GM18517 (cell line): ENCODE results near the gene NPPB.

Experiments used
- ATAC-seq: cut with Tn5 transposase; IDR thresholded peaks from one replicate; pipeline ENCODE4 v1.9.1; 2021; ENCODE audit warnings: mild to moderate bottlenecking, moderate library complexity; ENCODE audit not compliant: unreplicated experiment

The NPPB gene

DNA sequence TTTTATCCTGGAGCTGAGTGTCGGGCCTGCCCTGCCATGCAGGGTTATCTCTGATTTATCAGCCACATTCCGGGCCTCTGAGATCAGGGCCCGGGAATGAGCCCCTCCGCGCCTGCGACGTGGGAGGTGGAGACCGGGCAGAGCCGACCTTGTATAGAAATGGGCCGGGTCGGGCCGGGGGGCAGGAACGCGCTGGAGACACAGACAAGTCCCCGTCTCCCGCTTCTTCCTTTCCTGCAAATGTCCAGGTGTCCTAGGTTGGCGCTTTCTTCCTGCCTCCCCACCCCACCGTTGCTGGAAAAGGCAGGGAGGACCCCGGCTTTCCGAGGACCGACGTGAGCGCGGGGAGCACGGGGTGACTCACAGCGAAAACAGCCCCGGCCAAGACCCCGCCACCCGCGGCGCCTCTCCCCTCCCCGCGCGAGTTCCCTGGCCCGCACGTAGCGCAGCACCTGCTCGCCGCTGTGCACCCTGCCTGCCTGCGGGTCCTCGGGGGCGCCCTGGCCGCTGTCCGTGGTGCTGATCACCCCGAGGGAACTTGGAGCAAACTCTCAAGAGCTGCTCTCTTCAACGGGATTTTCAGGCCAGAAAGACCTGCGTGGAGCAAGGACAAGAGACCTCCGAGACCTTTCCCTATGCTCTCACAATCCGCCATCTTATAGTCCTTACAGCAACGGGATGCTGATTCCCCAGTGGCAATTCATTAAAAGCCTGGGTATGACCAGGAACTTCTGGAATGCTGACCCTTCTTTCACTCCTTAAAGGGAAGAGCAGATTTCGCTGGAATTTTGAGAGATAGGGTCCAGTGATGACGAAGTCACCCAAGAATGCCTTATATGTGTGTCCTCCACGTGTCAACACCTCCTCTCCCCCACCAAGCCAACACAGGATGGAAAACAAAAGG lies 475 bp upstream of the NPPB start:
- ATAC-seq, result no peak

DNA sequence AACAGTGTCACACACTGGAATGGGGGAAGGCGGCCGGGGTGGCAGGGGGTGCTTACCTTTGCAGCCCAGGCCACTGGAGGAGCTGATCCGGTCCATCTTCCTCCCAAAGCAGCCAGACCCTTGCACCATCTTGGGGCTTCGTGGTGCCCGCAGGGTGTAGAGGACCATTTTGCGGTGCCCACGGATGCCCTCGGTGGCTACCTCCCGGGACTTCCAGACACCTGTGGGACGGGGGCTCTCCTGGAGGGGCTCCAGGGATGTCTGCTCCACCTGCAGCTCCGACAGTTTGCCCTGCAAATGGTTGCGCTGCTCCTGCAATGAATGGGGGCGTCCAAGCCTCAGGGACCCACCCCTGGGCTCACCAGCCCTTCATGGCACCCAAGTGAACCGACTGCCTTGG lies 587 bp downstream of the NPPB start:
- ATAC-seq, result no peak

DNA sequence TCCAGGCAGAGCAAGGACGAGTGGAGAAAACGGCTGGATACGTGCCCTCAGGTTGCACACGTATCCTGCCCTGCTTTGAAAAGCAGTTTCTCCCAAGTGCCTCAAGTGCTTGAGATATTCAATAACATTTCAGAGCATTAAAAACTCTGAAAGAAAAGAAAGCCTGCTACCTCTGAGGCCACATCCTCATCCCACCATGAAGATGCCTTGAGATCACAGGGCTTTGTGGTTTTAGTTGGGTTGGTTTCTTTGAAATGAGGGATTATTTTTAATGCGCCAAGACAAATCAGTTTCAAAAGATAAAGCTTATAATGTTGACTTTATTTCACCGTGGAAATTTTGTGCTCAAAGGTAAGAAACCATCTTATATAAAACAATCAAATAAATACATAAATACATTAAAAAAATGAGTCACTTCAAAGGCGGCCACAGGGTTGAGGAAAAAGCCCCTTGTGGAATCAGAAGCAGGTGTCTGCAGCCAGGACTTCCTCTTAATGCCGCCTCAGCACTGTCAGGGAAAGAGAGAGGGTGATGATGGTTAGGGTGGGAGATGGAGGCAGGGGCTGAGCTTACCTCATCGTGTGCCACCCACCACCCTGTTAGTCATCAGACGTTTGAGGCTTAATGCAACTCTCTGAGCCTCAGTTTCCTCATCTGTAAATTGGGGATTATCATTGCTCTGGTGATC lies 1.4 kb downstream of the NPPB start:
- ATAC-seq, result no peak

DNA sequence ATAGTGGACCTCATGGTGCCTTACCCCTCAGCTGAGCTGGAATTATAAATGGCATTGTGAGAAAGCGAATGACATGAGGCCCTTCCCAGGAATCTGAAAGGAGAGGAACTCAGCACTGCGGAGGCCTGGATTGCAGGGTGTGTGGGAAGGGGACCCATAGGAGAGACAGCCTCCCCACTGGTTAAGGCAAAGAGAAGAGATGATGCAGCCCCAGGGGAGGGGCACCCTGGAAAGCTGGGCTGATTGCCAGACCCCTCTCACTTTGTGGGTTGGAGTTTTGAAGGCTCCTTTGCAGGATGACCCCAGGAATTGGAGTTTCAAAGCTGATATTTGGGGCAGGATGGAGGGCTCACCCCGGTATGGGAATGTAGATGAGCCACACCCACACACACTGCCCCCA lies 2.0 kb downstream of the NPPB start:
- ATAC-seq, result no peak

DNA sequence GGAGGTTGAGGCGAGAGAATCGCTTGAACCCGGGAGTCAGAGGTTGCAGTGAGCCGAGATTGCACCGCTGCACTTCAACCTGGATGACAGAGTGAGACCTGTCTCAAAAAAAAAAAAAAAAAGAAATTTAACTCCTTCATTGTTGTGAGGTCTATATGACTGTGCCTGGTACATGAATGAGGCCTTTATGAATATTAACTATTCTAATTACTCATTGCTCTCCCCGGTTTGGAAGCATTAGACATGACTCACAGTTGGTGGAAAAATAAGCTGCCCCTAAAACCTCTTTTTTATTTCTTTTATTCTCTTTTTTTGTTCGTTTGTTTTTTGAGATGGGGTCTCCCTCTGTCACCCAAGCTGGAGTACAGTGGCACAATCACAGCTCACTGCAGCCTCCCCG lies 3.3 kb downstream of the NPPB start:
- ATAC-seq, result no peak

DNA sequence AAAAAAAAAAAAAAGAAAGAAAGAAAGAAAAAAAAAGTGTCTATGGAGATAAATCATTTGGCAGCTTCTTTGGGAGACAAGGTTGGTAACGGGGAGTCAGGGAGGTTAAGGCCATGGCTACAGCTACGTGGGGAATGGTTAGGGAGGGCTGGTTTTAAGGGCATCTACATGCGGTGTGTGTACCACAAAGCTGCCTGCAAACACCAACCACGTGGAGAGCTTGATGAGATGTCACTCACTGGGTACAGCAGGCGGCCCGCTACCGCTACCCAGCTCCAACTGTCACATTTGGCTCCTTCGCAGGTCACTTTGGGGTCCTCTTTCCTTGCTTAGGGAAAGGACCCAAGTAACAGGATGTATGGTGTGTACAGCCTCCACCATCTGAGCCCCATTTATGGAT lies 4.2 kb downstream of the NPPB start:
- ATAC-seq, result no peak

DNA sequence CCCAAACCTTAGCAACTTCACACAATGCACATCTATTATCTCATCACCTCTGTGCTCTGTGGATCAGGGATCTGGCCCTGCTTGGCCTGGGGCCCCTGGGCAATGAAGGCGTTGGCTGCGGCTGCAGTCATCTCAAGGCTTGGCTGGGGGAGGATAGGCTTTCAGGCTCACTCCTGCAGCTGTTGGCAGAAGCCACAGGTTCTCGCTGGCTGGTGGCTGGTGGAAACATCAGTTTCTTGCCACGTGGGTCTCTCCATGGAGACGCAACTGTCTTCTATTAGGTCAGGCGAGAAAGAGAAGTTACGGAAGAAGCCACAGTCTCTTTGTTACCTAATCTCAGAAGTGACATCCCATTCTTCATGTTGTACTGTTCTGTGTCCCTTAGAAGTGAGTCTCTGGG lies 7.6 kb downstream of the NPPB start:
- ATAC-seq, result no peak

DNA sequence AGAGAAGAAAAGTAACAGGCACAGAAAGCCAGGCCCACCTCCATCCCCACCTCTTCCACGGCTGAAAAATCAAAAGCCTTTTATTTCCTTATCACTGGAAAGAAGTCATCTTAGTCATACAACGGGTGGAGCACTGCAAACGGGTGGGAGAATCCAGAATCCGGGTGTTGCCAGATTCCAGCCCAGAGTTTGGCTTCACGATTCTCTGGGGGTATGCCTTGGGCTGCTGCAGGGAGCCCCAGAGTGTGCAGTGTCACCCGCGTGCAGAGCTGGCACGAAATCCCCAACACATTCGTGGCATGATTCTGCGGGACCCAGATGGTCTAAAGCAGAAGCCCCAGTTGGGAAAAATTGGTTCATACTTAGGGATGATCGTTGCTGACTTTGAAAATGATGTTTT lies 8.6 kb downstream of the NPPB start:
- no peak for ATAC-seq

DNA sequence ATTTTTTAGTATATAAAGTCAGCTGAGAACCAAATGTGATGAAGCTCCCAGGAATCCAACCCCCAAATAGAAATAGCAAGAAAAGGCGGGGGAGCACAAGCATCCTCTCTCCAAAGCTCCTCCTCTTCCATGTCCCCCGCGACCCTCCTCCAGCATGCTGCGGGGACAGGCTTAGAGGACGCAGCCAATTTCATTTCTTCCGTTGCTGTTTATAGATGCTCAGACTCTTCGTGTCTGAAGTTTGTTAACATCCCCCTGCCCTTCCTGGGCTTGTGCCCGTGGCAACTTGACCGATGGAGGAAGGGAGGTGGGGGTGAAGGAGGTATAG lies 10.4 kb downstream of the NPPB start:
- ATAC-seq, result no peak

DNA sequence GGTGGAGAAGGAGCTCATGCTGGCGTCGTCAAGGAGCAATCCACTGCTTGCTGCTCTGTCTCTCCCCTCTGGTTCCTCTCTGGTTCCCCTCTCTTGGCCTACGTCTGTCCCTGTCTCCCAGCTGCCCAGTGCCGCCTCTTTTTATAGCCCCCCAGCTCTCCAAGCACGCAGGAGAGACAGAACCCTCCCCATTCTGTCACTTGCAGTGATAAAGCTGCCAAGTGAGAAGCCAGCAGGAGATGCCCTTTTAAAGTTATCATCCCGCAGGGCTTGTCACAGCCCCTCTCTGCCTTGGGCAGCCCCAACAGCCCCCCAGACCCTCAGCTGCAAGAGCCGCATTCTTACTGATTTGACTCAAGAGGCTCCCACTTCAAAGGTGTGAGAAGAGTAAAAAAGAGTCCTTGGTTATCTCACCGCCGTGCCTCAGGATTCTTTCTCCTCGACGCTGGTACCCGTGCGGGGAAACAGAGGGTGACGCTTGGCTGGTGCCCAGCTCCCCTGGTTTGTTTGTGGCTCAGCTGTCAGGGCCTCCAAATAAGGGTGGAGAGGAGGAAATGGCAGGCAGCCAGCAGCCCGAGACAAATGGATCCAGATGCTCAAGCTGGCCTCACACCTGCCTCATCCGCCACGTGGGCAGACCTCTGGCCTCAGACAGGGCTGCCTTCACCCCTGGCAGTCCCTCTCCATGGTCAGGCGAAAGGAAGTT lies 10.9 kb downstream of the NPPB start, which contains the start of gene NPPA:
TSS of gene NPPA (minus strand) at position 117 of the 706 bp plus-strand sequence. CDS start at position 18, 99 bp downstream.
- no peak for ATAC-seq

DNA sequence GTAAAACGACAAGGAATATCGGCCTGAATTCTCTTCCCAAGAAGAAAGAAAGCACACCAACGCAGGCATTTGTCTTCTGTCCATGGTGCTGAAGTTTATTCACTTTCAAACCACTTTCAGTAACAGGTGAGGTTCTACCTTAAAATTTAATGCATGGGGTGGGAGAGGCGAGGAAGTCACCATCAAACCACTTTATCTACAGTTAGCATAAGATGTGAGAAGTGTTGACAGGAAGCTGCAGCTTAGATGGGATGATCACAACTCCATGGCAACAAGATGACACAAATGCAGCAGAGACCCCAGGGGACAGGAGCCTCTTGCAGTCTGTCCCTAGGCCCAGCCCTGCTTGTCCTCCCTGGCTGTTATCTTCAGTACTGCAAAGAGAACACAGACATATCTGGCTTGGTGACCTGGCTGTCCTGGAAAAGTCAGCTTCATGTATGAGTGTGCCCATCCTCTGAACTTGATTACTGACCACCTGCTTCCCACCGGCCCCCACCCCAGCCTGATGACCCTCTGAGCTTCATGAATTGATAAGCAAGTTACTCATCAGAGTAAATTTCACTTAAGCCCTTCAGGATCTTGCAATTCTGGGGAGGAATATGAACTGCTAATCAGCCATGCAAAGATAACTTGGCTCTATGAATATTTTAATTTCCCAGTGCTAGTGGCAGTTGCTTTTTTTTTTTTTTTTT lies 13.0 kb downstream of the NPPB start:
- ATAC-seq, result no peak

DNA sequence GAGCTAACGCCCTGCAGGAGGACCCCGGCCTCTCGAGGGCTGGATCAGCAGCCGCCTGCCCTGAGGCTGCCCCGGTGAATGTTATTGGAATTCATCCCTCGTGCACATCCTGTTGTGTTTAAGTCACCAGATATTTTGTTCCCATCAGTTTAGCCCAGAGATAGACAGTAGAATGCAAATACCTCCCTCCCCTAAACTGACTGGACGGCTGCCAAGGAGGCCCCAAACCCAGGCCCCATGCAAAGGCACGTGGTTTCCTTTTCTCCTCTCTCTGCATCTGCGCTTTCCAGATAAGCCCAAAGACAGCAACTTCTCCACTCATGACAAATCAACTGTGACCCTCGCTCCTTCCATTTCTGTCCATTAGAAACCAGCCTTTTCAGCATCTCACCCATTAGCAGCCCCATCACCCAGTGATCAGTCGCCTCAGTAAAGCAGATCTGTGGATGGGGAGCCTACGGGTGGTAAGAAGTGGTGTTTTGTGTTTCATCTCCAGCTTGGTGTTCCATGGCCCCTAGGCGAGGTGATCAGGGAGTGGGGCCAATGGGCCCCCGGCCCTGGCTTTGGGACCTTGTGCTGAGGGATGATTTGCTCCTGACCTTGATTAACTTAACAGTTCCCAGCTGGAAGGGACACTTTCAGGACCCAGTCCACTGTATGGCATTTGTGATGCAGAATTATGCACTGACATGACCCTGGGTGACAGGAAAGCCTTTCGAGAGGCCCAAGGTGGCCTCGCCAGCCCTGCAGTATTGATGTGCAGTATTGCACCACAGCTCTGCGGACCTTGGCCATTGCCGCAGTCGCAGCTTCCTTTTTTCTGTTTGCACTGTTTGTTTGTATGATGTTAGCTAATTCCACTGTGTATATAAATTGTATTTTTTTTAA lies 16.3 kb downstream of the NPPB start:
- ATAC-seq, result no peak

DNA sequence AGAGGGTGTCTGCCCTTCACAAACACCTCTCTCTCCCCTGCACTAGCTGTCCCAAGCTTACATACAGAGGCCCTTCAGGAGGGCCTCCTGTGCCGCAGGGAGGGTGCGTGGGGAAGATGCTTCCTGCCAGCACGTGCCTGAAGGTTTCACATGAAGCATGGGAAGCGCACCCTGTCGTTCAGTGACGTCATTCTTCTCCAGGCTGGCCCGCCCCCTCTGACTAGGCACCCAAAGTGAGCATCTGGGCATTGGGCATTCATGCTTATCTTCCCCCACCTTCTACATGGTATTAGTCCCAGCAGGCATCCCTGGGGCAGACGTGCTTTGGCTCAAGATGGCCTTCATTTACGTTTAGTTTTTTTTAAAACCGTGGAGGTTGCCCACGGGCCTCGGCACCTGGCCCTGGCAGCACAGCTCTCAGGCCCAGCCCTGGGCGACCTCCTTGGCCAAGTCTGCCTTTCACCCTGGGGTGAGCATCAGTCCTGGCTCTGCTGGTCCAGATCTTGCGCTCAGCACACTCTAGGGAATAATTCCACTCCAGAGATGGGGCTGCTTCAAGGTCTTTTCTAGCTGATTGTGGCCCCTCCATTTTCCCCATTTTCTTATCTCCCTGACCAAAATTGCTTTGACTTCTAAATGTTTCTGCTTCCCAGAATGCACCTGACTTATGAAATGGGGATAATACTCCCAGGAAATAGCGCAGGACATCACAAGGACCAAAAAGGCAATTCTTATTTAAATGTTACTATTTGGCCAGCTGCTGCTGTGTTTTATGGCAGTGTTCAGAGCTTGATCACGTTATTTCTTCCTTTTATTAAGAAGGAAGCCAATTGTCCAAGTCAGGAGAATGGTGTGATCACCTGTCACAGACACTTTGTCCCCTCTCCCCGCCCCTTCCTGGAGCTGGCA lies 17.2 kb downstream of the NPPB start:
- no peak for ATAC-seq

DNA sequence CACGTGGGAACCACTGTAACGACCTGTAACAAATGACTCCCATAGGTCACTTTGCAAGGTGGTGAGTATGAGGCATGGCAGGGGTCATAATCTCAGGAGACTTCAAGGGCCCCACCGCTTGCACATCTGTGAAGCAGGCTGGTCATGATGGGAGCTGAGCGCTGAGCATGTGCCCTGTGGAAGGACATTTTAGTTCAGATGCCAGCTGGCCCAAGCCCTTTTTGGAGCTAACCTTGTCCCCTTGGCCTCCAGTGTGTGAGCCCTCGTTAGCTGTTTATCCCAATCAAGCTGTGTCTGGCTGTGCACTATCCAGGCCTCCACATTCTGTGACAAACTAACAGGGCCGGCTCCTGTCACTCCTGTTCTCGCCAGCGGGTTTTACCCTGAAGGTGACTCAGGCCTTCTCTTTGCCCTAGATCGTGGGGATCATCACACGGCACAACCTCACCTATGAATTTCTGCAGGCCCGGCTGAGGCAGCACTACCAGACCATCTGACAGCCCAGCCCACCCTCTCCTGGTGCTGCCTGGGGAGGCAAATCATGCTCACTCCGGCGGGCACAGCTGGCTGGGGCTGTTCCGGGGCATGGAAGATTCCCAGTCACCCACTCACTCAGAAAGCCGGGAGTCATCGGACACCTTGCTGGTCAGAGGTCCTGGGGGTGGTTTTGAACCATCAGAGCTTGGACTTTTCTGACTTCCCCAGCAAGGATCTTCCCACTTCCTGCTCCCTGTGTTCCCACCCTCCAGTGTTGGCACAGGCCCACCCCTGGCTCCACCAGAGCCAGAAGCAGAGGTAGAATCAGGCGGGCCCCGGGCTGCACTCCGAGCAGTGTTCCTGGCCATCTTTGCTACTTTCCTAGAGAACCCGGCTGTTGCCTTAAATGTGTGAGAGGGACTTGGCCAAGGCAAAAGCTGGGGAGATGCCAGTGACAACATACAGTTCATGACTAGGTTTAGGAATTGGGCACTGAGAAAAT lies 18.7 kb downstream of the NPPB start:
- no peak for ATAC-seq

DNA sequence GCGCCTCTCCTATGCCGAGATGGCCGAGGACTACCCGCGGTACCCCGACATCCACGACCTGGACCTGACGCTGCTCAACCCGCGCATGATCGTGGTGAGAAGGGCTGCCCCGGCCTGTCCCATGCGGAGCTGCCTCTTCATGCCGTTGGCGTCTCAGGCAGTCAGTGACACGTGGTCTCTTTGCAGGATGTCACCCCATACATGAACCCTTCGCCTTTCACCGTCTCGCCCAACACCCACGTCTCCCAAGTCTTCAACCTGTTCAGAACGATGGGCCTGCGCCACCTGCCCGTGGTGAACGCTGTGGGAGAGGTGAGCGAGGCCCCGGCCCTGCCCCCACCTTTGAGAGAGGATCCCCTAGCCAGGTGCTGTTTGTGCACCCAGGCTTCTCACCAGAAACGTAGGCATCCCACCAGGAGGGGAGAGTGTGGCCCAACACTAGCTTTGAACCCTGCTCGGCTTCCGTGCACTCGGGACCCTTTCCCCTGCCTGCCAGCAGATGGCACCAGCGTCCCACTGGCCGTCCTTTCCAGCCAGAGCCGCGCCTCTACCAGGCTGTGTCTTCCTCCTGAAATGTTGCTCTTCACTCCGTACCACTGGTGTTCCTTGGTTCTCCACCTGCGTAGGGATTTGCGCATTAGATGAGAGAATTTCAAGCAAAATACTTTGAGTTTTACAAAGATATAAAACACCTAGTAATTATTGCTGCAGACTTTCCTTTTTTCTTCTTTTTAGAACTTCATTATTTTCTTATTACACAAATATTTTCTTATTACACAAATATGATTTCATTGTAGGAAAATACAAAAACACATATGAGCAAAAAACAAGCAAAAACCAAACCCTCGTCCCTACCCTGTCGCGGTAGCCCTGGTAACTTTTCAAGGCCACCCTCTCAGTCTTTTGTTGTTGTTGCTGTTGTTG lies 20.1 kb downstream of the NPPB start:
- no peak for ATAC-seq

DNA sequence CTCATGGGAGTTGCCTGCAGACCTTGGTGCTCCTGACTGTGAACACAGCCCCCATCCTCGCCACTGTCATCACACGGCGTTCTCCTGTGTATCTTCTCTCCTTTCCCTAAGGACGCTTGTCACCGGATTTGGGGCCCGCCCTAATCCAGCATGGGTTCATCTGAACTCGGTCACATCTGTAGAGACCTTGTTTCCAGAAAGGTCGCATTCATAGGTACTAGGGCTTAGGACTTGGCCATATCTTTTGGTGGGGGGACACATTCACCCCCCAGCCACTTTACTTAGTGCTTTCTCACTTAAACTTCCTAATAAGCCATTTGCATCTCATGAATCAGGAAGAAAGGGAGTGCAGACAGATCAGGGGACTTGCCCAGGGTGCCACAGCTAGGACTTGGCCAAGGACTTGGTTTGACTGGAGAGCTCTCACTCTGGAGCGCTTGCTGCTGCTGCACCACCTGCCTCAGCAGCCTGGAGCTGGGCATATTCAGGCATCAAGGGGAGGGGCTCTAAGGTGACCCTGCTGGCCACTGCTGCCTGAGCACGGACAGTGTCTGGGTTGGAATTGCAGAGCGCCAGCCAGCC lies 20.9 kb downstream of the NPPB start:
- ATAC-seq, result no peak
